Jurkat, Clone E6-1 (cell line): ENCODE results near the gene APAF1.
"Not testable (repeated sequence)": the region's sequence is repeated elsewhere in the genome, so short reads cannot be mapped to it uniquely, and the experiment has no call there.

Experiments
- DNase-seq: peaks from one replicate; pipeline ENCODE4 v3.0.0-alpha.2; 2011; ENCODE audit warnings: low read depth, low spot score
- H3K4me3 ChIP-seq: 2 replicates; pipeline ENCODE4 v1.5.1; 2011; ENCODE audit warnings: mild to moderate bottlenecking, low read length, control low read depth, moderate library complexity

APAF1 gene

DNA sequence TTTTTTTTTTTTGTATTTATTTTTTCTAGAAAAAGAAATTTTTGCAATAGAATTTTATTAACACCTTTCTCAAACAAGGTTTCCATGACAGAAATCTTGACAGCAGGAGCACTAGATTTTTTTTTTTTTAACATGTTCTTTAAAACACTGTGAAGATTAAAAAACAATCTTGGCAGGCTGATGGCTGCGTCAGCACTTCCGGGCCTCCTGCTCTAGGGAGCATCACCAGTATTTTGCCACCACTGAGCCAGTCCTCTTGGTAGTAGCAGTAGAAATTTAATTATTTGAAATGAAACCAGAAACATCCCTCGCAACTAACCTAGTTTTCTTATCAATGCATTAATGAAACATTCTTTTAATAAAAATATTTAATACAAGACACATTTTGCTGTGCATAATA is 99.6 kb downstream of the APAF1 start:
- H3K4me3 ChIP-seq, result no peak overlapping the region

DNA sequence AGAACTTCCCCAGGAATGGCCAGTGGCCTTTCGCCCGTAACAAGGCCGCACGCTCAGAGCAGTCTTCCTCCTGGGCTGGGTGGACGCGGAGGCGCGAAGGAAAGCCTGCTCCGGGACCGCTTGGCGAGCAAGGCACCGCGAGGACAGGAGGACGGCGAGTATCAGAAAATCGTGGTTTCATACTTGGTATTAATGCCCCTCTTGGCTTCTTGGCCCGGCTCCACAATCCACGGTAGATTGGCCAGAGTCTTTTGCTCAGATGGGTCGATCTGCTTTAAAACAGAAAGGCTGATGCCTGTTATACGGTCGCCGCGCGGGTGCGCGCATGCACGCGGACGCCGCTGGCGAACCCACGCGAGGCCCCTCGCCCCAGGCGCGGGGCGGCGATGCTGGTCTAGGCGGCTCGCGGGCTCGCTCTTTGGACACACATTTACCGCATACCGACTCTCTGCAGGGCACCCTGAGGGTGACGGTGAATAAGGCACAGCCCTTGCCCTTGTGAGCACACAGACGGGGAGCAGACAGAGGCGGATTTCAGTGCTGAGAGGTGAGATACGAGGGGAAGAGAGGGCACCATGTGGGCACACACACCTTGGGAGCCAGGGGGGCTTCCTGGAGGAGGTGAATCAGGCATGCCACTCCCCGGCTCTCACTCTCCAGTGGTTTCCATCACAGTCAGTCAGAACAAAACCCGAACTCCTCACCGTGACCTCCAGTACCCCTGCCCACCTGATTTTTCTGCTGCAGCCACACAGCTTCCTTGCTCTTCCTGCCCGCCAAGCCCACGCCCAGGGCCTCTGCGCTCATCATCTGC is 100.7 kb downstream of the APAF1 start:
- no peak for DNase-seq
- no peak overlapping the region for H3K4me3 ChIP-seq

More for the DNA sequence above, 99.6 kb downstream of the APAF1 start:
- no peak for DNase-seq

DNA sequence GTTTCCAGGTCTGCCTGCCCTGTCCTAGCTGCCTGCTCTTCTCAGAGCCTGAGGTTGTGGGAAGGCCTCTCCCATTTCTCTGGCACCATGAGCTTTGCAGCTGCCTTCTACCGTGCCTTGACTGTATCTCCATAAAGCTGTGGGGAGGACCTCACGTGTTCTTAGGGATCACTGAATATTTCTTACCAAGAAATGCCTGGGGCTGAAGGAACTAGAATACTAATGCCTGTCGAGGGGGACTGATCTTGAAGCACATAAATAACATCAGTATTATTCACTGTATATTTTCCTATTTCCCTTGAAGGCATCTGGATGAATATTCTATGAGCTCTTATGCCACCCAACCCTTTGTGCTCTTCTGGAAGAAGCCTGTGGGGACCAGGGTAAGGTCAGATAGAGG is 103.4 kb downstream of the APAF1 start:
- no peak for DNase-seq
- H3K4me3 ChIP-seq, result no peak overlapping the region

DNA sequence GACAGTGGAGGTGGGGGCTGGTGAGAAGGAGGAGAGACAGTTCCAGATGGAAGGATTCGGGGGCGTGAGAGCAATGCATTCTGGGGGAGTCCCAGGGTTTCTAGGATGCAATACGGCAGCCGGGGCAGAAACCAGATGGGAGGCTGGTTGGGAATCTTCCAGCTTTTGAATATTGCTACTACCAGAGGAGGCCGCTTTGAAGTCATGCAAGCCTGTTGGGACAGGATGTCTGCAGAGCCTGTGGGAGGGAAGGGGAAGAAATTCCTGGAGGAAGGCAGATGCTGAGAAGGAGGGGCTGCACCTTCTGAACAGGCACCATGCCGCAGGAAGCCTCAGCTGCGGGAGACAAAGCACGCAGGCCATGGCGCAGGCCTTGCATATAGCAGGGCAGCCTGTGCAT is 105.4 kb downstream of the APAF1 start:
- DNase-seq, result no peak
- no peak overlapping the region for H3K4me3 ChIP-seq

DNA sequence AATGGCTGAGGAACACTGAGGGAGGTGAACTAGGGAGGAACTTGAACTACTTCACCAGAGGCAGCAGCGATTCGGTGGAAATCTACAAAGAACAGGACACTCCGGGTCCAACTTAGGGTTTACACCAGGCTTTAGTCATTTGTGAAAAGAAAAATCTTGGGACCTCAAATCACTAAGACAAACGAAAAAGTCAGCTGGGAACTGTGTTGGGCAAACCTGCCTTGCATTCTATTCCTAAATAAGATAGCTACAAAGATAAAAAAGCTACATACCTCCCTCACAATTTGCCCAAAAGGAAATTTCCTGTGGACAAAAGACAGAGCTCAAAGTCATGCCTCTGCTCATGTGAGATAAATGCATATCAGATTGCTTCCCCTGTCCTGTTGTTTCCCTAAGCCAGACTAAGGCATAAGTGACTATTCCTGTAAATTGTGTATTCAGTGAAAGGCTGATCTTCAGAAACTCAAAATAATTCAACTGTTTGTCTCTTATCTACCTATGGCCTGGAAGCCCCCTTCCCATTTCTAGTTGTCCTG is 106.6 kb downstream of the APAF1 start:
- H3K4me3 ChIP-seq, result no peak overlapping the region
- no peak for DNase-seq

DNA sequence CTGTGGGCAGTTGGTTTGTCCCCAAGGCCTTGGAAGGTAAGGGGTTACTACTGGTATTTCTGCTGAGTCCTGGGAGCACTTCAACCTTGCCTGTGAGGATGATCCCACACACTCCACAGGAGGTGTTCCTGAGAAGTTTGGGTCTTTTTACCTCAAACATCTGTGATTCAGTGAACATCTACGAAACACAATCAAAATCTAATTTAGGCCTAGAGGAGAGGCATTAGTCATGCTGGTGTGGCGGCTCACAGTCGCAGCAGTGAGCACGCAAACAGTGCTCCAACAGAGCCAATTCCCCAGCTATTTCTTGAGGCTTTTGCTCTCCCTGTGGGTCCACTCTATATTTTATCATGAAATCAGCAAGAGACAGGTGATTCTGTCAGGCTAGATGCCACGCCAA is 107.6 kb downstream of the APAF1 start:
- H3K4me3 ChIP-seq, result no peak overlapping the region
- DNase-seq, result no peak

DNA sequence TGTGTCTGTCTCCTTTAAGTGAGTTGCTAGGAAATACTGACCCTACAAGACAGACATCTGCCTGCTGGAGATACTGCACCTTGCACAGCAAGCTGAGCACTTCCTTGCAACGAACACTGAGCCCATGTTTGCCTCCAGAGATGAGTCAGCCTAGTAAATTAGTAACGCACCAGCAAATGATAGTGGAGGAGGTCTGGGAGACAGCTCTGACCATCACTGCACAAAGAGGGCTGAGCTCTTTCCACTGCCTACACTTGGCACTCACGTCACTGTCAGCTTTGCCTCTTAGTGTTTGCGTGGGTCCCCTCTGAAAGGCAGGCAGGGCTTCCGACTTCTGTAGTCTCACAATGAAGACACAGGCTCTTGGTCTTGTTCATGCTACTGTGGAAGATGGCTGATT is 109.0 kb downstream of the APAF1 start:
- DNase-seq, result no peak
- H3K4me3 ChIP-seq, result no peak overlapping the region

DNA sequence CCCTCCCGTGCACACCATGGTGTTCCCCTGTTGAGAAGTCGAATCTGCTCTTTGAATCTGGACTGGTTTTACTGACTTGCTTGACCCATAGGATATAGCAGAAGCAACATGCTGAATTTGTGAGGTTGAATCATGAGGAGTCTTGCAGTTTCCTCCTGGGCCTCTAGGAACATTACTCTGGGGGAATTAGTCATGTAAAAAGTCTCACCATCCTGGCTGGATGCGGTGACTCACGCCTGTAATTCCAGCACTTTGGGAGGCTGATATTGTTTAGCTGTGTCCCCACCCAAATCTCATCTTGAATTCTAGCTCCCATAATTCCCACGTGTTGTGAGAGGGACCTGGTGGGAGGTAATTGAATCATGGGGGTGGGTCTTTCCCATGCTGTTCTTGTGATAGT is 110.8 kb downstream of the APAF1 start:
- H3K4me3 ChIP-seq, DNase-seq: not testable (repeated sequence)

DNA sequence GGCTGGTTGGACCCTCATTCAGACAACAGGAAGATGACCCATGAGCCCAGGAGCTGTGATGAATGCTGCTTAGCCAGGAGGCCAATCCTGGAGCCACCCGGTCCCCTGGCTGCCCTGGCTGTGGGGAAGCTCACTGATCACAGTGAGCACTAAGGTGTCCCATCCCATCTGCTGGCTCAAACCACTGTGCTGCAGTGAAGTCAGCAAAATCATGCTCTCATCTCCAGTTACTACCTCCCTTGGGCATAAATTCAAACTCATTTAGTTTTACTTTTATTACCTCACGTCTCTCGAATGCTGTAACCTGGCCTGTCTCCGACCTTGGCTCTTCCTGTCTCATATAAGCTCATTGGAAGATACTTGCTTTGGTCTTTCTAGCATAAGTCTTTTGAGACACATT is 112.4 kb downstream of the APAF1 start:
- H3K4me3 ChIP-seq, result no peak overlapping the region
- DNase-seq, result no peak

DNA sequence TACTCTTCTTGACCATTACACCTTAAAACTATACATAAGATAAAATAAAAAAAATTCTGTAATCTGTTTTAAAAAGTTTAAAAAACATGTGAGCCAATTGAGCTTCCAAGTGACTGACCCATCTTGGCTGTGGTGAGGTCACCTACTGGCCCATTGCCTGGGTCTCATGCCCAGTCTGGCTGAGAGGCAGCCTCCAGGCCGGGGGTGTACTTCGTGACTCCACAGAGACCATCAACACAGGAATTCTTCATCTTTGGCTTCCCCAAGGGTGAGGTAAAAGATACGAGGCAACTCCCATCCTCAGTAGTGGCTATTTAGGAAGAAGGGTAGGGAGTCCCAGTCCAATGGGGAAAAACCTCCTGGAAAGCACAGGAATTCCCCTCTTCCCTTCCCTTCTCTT is 113.2 kb downstream of the APAF1 start:
- H3K4me3 ChIP-seq, result no peak overlapping the region
- DNase-seq, result no peak

DNA sequence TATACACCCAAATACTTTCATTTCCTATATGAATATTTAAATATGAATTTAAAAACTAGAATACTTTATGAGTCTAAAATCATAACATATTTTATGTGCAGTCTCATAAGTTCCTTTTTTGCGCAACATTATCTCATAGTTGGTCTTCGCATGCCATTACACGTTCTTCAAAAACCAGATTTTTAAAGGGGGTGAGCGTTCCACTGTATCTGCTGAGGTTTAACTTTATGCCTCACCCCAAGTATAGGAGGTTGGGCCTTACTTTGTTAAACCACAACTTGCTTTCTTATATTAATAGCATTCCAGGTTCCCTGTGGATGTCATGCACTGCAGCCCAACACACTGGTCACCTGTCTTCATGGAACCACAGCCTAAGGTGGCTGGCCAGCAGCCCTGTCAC is 118.6 kb downstream of the APAF1 start:
- no peak overlapping the region for H3K4me3 ChIP-seq
- DNase-seq, result no peak

DNA sequence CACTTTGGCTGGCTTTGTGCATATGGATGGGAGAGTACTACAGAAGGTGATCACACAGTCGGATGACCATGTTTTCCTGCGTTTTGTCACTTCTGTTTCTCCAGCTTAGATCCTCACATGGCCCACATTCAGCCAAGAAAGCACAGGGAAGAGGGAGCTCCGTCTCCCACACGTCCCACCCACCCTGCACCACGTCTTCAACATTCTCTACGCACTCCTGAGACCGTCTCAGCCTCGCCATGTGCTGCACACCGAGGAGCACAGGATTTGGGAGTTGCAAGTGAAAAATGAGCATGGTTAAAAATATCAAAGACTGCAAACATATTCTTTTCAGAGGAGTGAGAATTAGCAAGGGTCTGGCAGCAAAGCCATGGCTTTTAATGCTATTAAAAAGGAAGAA is 122.2 kb downstream of the APAF1 start:
- DNase-seq, result no peak

DNA sequence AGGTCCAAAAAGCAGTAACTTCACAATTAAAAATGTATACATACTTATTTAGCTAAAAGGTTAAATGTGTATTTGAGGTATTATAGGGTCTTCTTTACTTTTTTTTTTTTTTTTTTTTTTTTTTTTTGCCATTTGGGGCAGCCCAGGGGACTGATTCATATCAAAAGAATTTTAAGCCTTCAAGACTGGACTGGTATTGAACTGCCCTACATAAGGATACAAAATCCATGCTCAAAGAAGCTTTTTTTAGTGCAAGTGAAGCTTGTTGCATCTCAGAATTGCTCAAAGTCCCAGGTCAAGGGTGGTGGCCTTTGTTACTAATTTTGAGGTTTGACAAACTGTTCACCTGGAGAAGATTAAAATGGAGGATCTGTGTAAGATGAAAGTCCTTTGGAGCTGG is 124.0 kb downstream of the APAF1 start:
- H3K4me3 ChIP-seq, result no peak overlapping the region
- no peak for DNase-seq

More for the DNA sequence above, 122.2 kb downstream of the APAF1 start:
- no peak overlapping the region for H3K4me3 ChIP-seq

DNA sequence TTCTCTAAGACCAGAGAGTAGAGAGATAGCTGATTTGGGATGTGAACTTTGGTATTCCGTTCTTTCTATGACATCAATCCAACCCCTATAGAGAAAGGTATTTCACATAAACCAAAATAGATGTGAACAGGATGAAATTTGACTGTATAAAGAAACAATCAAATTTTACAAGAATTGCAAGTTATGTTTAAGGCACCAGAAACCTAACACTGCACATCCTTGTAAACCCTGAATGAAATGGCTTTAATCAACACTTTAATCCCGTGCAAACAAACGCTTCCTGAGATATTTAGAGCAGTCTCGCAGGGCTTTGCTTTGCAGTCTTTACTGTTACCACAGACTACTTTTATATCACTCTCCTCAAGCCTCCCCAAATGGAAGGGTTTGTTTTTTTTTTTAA is 125.1 kb downstream of the APAF1 start:
- no peak for DNase-seq
- no peak overlapping the region for H3K4me3 ChIP-seq

DNA sequence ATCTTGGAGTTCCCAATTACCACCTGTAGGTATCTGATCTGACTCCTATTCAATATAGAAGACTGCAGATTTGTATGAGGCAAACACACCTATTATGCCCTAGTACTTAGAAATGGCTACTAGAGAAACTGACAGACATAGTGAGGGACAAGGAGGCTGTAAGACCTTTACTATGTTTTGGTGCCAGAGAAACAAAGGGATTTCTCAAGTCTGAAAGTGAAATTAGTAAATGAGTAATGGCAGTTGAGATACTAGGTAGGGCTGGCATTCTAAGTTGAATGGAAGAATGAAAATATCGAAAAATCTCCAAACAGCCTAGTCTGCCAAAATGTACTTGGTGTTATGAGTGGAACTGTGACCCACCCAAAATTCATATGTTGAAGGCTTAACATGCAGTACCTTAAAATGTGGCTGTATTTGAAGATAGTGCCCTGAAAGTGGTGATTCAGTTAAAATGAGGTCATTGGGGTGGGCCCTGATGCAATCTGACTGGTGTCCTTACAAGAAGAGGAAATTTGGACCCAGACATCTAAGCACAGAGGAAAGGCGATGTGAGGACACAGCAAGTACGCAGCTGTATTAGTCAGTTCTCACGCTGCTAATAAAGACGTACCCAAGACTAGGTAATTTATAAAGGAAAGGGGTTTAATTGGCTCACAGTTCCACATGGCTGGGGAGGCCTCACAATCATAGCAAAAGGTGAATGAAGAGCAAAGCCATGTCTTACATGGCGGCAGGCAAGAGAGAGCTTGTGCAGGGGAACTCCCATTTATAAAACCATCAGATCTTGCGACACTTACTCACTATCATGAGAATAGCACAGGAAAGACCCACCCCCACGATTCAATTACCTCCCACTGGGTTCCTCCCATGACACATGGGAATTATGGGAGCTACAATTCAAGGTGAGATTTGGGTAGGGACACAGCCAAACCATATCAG is 127.0 kb downstream of the APAF1 start:
- no peak overlapping the region for H3K4me3 ChIP-seq
- no peak for DNase-seq

DNA sequence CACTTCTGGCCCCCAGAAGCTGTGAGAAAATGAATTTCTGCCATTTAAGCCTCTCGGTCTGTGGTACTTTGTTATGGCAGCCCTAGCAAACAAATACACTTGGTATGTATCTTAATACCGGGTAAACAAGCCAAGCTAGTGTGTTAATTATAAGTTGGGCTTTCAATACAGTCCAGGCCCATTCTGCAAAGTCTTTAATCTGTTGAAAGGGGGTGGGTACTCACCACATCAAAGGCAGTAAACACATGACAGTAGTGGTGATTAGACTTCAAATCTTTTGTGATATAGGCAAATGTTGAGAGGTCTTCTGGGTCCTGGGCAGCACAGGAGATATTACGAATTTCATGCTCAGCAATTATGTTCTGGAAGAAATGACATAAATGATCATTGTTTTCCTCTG is 127.7 kb downstream of the APAF1 start:
- DNase-seq, result no peak
- H3K4me3 ChIP-seq, result no peak overlapping the region

DNA sequence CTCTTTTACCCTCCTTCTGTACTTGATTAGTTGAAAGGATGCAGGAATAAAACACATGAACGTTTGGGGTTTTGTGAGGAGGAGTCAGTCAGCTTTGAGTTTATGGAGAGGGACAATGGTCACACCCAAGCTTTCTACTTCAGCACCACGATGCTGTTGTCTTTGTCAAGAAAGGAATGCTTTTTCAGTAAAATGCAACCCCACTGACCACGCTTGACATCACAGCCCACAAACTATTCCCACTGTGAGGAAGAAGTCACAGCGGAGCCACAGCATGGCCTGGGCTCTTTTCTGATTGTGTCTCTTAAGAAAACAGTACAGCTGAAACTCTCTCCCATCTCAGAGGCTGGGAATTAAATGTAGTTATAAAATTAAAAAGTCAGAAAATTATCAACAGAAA is 135.2 kb downstream of the APAF1 start:
- DNase-seq, result no peak

DNA sequence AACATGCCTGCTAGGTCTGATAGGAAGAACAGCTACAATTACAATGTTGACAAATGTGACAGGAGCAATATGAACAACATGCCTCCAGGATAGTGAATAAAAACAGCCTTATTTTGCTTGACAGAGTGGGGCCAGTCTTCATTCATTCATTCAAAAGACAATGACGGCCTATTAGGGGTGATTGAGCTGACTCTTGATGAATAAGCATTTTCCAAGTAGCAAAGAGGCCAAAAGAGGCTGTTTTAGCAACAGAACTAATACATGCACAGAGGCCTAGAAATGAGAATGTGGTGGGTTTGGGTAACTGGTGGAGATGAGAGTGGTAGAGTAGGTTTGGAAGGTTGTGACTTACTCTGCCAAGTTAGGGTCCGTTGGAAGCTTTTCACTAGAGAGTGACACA is 138.3 kb downstream of the APAF1 start:
- H3K4me3 ChIP-seq, result no peak overlapping the region
- no peak for DNase-seq

More for the DNA sequence above, 135.2 kb downstream of the APAF1 start:
- no peak overlapping the region for H3K4me3 ChIP-seq
